Activated CD8-positive, alpha-beta memory T cell treated with anti-CD3 and anti-CD28 coated beads, Interleukin-2, amount 50 U/mL, for 24 hours (primary cell): ENCODE measurements around the gene CIT.
"Not testable (repeated sequence)": the region's sequence is repeated elsewhere in the genome, so short reads cannot be mapped to it uniquely, and the experiment has no call there.

Source experiments
- DNase-seq: peaks from one replicate; pipeline ENCODE4 v3.0.0-alpha.2; 2020; ENCODE audit errors: extremely low read depth

The CIT gene

DNA sequence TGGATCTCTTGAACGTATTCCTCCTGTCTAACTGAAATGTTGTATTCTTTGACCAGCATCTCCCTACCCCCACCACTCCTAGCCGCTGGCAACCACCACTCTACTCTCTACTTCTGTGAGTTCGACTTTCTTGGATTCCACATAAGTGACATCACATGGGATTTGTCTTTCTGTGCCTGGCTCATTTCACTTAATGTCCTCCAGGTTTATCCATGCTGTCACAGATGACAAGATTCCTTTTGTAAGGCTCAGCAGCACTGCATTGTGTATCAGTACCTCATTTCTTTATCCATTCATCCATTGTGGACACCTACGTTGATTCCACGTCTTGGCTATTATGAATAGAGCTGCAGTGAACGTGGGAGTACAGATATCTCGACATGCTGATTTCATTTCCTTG lies 198.7 kb downstream of the CIT start:
- no peak for DNase-seq

- DNase-seq, result no peak
Observed at GRCh38 chr12:119676573-119676972, 200.5 kb downstream of the CIT start.

- no peak for DNase-seq
Observed at GRCh38 chr12:119676022-119676421, 201.1 kb downstream of the CIT start.

DNA sequence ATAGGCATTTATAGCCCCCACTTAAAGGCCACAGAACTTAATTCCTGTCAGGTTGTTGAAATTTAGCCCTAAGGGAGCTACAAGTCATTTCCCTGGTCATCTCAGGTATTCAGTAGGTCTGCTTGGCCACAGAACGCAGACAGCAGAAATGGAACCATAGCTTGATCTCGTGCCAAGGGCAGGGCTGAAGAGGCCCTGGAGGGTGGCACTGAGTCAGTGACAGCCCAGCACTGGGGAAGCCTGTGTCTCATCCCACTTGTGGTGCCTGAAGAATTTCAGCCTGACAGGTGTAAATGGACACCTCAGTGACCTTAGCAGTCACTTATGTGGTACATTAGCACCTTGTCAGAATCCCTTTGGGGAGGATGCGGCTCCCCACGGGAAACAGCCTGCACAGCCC lies 202.6 kb downstream of the CIT start:
- DNase-seq, result no peak

DNA sequence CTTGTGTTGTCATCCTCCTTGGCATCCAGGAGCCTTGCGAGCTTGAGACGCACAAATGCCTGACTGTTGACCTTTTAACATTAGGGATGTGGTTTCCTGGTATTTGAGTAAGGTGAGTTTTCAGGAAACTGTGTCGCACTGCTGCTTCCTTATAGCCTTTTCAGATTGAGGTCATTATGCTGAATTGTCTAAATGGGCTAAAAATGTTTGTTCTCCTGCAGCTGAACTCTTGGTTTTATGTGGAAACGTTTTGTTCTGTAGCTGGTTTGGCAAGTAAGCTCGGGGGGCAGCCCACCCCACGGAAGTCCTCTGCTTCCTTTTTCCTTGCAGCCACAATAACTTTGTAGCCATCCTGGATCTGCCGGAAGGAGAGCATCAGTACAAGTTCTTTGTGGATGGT lies 203.5 kb downstream of the CIT start:
- DNase-seq, result no peak

DNA sequence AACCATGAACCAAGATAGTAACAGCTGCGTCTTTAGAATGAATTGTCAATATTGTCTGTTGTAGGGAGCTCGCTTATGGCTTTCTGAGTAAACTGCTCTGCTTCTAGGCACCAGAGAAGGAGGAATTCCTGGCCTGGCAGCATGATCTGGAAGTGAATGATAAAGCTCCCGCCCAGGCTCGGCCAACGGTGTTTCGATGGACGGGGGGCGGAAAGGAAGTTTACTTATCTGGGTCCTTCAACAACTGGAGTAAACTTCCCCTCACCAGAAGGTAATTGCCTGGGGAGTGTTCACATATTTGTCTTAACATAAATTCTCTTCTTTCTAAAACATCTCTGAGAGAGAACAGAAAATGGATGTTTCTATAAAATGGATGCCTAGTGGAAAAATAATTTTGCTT lies 204.9 kb downstream of the CIT start:
- DNase-seq, result no peak

DNA sequence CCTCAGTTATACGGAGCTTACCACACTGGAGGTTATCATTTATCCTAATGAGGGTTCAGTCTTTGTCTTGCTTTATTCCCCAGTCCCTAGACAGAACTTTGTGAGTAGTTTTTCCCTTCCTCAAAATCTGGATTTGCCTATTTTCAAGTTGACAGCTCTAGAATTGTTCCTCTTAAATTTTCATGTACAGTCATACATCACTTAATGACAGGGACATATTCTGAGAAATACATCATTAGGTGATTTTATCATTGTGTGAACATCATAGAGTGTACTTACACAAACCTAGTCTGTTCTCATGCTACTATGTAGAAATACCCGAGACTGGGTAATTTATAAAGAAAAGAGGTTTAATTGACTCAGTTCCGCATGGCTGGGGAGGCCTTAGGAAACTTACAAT lies 206.1 kb downstream of the CIT start:
- DNase-seq, result no peak

DNA sequence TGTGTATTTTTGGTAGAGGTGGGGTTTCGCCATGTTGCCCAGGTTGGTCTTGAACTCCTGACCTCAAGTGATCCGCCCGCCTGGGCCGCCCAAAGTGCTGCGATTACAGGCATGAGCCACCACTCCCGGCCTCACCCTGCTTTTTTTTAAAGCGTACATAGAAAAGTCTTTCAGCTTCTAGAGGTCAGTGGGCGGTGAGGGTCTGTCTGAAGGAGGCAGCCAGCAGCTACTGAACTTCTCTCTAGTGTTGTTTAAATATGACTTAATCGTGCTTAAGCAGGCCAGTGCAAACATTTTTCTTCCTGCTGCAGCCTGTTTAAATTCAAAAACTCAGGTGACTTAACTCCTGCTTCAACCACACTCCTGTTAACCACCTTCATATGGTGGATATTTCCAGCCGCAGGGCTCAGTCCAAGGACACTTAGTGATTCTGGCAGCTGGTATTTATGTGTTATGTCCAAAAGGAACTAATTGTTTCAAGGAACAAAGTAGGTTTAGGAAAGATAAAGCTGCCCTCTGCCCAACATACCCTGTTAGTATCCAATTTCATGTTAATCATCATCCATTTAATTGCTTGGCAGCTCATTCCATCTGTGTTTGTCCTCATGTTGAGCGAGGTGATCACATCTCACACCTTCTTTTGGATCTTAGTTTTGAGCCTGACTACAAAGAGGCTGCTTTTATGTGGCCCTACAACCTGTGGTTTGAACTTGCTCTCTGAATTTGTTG lies 207.2 kb downstream of the CIT start:
- DNase-seq, result no peak

DNA sequence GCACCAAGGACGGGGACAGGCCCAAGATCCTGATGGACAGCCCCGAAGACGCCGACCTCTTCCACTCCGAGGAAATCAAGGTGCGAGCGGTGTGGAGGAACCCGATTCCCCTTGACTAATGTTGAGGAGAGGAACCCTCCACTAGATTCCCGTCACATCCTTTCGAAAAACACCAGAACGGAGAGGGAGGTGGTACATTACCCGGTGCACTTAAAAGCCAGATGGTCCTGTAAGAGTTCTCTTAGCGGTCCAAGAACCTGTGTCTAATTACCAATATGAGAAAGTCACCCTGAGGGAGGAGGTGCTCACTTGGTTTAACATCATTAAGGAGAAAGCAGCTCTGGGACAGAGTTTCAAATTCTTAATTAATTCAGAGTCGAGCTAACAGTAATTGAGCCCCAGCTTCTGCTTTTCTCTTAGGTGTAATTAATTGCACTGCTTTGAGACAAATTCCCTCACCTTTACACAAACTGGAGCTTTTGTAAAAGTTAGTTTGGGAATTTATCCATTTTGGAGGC lies 208.7 kb downstream of the CIT start:
- no peak for DNase-seq

GRCh38 chr12:119667577-119668323 lies 209.4 kb downstream of the CIT start, which contains the start of gene PRKAB1:
Gene PRKAB1 (plus strand): TSS chr12:119668133. CDS start chr12:119668245, 112 bp downstream.
- DNase-seq, result peak; percentile 94

- no peak for DNase-seq
Observed at GRCh38 chr12:119666900-119667576, 210.1 kb downstream of the CIT start.

DNA sequence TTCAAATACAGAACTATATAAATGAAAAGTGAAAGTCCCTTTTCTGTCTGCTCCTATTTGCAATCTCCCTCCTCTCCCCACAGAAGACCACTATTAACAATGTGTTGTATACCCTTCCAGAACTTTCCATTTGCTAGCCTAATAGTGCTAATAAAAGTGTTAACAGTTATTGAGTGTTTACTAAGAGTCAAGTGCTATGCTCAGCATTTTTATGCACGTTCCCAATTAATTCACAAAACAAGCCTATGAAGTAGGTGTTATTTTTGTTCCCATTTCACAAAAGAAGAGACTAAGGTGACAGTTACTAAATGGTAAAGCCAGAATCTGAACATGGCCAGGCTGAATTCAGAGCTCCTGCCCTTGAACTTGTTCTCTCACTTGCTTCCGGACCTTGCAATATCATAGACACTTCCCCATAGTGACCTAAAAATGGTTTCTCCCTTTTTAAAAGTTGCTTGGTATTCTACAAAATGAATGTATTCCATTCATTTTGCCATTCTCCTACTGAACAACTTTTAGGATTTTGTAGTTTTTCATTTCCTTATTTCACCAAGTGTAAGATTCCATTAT lies 210.8 kb downstream of the CIT start:
- DNase-seq, result no peak

DNA sequence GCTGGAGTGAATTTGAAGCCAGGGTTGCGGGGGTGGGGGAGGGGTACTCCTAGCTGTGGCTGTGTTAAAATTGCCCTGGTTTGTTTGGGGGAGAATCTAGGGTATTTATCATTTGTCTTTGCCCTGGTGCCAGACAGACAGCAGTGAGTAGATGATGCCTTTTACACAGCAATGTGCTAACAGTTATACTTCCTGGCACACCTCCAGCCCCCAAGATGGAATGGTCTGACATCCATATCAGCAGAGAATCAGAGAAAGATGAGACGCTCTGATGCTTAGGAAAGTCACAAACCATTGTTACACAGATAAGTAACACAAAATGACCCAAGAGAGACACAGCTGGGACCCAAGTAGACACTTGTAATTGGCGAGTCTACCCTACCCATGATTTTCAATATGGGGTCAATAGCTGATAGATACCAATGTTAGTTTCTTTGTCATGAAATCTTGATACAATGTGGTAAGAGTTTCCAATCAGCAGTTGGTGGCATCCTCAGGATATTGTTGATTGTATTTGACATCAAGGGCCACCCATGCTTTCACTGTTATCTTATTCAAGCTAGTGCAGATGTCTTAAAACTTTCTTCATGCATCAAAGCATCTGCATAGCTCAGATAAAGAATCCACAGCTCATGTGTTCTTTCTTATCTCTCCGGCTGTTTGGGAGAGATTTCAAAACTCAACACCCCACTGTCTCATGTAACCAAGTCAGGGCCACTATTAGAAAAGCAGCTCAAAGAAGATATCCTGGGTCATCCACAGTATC lies 211.8 kb downstream of the CIT start:
- DNase-seq, result no peak

- no peak for DNase-seq
Observed at GRCh38 chr12:119664642-119665041, 212.5 kb downstream of the CIT start.

DNA sequence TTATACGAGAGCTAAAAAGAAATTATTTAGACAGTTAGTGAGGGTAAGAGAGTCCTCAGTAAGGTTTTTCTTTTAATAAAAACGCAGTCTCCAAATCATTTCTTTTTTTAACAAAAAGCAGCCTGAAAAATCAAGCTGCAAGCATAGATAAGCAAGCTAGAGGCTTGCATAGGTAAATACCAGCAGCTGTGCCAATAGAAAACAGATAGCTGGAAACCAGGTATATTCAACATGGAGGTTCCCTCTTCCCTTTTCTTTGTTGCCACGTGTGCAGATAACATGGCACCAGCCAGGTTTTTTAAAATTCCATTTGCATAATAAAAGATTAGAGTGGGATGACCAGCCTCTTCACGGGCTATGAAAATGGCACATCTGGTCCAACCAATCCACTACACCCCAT lies 215.2 kb downstream of the CIT start:
- DNase-seq, result no peak

DNA sequence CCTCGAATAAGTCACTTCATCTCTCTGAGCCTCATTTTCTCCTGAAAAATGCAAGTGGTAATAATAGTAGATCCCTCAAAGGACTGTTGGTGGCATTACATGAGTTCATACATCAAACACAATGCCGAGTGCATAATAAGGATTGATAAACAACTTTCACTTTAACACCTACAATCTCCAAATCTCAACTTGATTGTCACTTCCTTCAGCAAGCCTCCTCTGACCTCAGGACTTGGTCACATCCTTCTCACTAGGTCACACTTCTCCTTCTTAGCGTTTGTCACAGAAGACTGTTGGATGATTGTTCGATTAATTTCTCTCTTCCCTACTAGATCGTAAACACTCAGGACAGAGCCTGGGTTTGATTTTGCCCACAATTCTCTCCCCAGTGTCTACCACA lies 217.0 kb downstream of the CIT start:
- no peak for DNase-seq

DNA sequence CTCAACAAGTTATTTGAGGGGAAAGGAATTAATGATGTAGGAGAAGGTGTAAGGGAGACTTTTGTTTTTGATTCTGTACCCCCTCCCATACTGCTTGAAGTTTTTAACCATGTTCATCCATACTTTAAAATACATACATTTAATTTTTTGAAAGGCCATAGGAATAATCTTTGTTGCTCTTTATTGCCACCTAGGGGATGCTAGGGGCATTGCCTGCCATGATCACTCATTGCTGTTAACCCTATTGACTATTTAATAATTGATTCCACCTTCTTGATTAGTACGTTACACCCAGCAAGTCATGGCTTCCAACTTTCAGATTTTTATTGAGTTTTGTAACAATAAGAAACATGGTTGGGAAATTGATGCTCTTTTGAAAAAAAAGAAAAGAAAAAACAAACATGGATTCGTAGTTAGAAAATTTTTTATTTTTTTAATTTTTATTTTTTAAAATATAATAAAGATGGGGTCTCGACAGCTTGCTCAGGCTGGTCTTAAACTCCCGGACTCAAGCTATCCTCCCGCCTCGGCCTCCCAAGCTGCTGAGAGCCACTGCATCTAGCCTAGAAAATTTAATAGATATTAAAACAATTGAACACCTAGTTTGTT lies 217.7 kb downstream of the CIT start:
- no peak for DNase-seq

GRCh38 chr12:119658166-119658565 lies 219.0 kb downstream of the CIT start:
- not testable (repeated sequence) for DNase-seq

GRCh38 chr12:119657001-119657400 lies 220.1 kb downstream of the CIT start:
- not testable (repeated sequence) for DNase-seq

- DNase-seq, result no peak
Observed at GRCh38 chr12:119652665-119653064, 224.5 kb downstream of the CIT start.

GRCh38 chr12:119649202-119649808 lies 227.8 kb downstream of the CIT start:
- no peak for DNase-seq
